ENCODE measurements around the gene MFSD11.
"Not testable (repeated sequence)": the region's sequence is repeated elsewhere in the genome, so short reads cannot be mapped to it uniquely, and the experiment has no call there.

Gene MFSD11

DNA sequence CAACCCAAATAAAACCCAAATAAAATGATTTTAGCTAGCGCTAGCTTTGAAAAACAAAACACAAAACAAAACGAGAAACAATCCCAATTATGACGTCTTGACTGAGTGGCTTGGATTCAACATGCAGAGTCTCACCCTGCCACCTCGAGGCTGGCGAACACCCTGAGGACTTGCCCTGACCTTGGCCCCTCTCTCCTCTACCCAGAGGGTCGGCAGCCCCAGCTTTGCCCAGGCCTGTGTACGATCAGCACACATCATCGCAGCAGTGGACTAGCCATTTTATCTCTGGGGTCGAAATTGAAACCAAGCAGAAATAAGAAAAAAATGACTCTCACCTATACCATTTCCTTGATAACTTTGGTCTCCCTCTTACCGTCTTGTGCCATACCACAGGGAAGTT, 16.5 kb upstream of the MFSD11 start:
- in situ Hi-C loops (cut with MboI; ENCODE audit: low pct_unique_long_range_greater_than_20kb, low sequenced_read_pairs, unreplicated experiment): no loop called here
- TF ChIP-seq CTCF (IDR thresholded peaks at IDR 0.05; ENCODE audit: extremely low read depth, insufficient read depth, missing control alignments): no peak
- no peak for DNase-seq (ENCODE audit: low spot score)

DNA sequence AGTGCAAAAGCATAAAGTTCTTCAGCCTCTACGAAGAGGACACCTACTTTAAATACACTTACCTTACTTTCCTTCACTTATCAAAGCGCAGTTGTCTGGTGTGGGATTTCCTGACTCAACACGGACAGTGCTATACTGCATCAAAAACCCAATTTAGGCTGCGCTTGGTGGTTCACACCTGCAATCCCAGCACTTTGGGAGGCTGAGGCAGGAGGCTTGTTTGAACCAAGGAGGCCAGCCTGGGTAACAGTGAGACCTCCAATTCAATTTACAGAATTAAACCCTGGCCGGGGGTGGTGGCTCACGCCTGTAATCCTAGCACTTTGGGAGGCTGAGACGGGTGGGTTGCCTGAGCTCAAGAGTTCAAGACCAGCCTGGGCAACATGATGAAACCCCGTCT, 15.6 kb upstream of the MFSD11 start:
- TF ChIP-seq CTCF (IDR thresholded peaks at IDR 0.05; ENCODE audit: extremely low read depth, insufficient read depth, missing control alignments): no peak
- no peak for DNase-seq (ENCODE audit: low spot score)
- in situ Hi-C loops (cut with MboI; ENCODE audit: low pct_unique_long_range_greater_than_20kb, low sequenced_read_pairs, unreplicated experiment): no loop called here

GRCh38 chr17:76722977-76723376, 14.9 kb upstream of the MFSD11 start:
- in situ Hi-C loops (cut with MboI; ENCODE audit: low pct_unique_long_range_greater_than_20kb, low sequenced_read_pairs, unreplicated experiment); DNase-seq (ENCODE audit: low spot score): not testable (repeated sequence)

GRCh38 chr17:76723812-76724211, 14.1 kb upstream of the MFSD11 start:
- DNase-seq (ENCODE audit: low spot score): no peak
- in situ Hi-C loops (cut with MboI; ENCODE audit: low pct_unique_long_range_greater_than_20kb, low sequenced_read_pairs, unreplicated experiment): no loop called here
- no peak for TF ChIP-seq CTCF (IDR thresholded peaks at IDR 0.05; ENCODE audit: extremely low read depth, insufficient read depth, missing control alignments)

DNA sequence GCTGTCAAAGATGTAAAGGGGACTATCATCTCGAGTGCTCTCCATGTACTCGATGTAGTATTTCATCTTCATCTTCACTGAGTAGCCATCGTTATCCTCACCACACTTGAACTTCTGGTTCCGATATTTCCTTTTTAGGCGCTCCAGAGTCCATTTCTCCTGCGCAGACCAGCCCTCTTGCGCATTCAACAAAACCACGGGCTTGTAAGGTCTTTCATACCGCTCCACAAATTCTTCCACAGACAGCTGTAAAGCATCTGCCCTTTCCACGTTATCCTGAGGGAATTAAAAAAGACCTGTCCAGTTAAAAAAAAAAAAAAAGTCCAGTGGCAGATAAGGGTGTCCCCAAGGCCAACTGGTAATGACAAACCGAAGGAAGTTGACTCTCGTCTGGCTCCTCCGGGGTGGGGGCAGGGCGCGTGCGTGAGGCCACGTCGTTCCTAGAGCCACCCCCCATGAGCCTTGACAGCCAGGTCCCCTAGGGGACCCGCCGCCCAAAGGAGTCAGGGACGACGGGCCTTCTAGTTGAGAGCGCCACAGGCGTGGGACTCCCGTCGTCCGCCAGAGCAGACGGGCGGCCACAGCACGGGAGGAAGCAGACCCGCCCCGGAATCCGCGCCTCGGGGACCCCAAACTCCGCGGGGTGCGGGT, 12.2 kb upstream of the MFSD11 start:
- no peak for TF ChIP-seq CTCF (IDR thresholded peaks at IDR 0.05; ENCODE audit: extremely low read depth, insufficient read depth, missing control alignments)
- in situ Hi-C loops (cut with MboI; ENCODE audit: low pct_unique_long_range_greater_than_20kb, low sequenced_read_pairs, unreplicated experiment): no loop called here
- peak; percentile 67 for DNase-seq (ENCODE audit: low spot score)

DNA sequence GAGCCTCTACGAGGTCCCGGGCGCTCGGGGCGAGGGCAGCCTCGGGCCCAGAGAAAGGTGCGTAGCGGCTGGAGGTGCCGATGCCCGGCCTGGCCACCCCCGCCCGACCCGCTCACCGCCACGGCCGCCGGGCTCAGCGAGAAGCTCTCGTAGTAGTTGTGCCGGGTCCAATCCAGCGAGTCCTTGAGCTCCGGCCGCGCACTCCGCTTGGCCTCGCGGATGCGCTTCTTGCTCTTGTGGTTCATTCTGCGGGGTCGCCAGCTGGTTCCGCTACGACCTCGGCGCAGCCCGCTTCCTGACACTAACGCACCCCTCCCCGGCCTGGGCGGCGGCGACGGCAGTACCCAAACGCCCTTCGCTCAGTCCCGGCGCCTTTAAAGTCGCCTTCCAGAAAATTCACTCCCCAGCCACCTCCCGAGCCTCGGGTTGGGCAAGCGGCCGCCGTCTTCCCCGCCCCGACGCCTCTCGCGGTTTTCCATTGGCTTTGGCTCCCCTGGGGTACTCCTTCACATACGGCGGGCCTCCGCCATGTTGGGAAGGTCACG, 11.6 kb upstream of the MFSD11 start, which contains the start of gene JMJD6:
Gene JMJD6, minus strand, starts transcription at position 376 of the 545 bp plus-strand sequence. Its CDS starts 131 bp downstream, at position 245.
- peak; percentile 96 for DNase-seq (ENCODE audit: low spot score)
- in situ Hi-C loops (cut with MboI; ENCODE audit: low pct_unique_long_range_greater_than_20kb, low sequenced_read_pairs, unreplicated experiment): no loop called here
- no peak for TF ChIP-seq CTCF (IDR thresholded peaks at IDR 0.05; ENCODE audit: extremely low read depth, insufficient read depth, missing control alignments)
